HG03571 (cell line): Measurements from ENCODE around the gene MARK2.

Source experiments
- ATAC-seq: cut with Tn5 transposase; IDR thresholded peaks from one replicate; pipeline ENCODE4 v1.9.1; 2021; ENCODE audit not compliant: unreplicated experiment

MARK2 gene

DNA sequence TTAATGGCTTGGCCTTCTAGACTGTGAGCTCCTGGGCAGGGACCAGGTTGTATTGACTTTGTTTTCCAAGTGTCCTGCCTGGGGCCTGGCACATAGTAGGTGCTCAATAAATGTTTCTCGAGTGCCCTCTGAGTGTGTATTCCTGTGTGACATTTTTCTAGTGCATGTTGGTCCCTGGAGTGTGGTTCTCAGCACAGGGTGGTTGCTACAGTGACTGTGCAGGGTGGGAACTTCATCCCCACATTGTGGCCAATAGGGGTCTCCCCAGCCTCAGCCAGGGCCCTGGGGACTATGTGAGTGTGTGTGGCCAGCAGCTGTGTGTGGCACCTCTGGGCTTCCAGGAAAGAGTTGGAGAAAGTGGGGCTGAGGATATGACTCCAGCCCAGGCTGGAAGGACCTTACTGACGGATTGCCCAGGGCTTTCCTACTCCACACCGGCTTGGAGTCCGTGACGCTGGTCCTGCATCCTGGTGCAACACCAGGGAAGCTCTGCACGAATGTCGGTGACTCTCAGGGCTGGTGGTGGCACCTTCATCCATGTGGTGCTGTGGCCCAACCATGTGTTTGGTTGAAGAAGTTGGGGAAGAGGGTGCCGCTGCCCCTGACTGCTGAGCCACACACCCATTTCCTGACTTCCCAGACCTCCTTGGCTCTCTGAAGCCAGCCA, 9.0 kb upstream of the MARK2 start:
- ATAC-seq = no peak

- no peak for ATAC-seq
Measured at GRCh38 chr11:63831326-63831725, 7.6 kb upstream of the MARK2 start.

GRCh38 chr11:63832336-63832735, 6.6 kb upstream of the MARK2 start:
- ATAC-seq = no peak

DNA sequence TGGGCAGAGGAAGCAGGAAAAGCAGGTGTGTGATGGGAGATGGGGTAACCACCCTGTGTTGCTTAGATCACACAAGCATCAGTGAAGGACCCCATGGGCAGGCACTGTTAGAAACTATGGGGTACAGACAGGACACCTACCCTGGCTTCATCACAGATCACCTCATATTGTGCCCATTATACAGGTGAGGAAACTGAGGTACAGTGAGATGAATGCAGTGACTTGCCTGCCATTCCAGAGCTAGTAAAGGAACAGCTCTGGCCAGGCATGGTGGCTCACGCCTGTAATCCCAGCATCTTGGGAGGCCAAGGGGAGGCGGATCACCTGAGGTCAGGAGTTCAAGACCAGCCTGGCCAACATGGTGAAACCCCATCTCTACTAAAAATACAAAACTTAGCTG, 5.9 kb upstream of the MARK2 start:
- ATAC-seq = no peak

- no peak for ATAC-seq
Measured at GRCh38 chr11:63834535-63835157, 4.3 kb upstream of the MARK2 start.

DNA sequence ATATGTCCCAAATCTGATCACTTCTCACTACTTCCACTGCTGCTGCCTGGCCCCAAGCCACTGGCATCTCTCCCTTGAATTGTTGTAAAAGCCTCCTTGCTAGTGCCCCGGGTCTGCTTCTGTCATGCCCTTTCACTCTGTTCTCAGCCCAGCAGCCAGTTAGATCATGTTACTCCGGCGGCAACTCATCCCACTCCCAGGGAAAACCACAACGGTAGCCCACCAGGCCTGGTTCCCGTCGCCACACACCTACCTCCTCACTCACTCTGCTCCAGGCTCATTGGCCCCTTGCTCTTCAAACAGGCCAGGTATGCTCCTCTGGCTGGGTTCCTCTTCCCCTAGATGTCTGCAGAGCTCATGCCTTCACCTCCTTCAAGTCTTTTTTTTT, 3.8 kb upstream of the MARK2 start:
- ATAC-seq = no peak

GRCh38 chr11:63837027-63837688, 1.8 kb upstream of the MARK2 start:
- ATAC-seq = no peak

DNA sequence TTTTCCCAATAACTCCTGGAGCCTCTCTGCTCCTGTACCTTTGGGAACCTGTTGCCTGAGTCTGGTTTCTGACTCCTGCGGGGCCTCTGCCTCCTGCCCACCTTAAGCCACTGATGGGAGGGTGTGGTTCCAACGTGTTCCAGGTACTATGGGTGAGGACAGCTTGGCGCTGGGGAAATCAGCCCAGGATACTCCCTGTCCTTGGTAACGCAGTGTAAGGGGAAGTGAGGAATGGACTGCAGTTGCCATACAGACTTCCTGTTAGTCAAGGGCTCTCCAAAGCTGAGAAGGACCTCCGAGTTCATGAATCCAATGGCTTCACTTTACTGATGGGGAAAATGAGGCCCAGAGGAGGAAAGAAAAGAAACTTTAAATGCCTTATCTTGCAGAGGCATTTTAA, 1.2 kb upstream of the MARK2 start:
- ATAC-seq = no peak

DNA sequence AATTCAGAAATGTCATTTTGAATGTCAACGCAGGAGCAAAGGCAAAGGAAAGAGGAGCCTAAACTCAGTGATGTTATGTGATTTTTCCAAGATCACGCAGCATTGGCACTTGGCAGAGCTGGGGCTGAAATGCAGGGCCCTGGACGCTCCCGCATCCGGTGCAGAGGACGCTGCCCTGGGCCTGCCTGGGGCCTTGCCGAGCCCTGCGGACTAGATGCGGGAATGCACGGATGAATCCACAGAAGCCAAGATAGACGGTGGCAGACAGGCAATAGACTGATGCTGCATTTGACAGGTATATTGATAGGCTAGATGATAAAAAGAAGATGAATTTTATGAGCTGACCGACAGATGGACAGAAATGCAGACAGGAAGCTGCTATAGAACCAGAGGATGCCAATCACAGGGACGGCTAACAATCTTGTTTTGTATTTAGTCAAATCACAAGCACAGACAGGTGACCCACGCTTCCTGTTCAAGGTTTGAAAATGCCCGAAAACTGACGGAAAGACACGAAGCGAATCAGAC, 696 bp upstream of the MARK2 start:
- no peak for ATAC-seq

DNA sequence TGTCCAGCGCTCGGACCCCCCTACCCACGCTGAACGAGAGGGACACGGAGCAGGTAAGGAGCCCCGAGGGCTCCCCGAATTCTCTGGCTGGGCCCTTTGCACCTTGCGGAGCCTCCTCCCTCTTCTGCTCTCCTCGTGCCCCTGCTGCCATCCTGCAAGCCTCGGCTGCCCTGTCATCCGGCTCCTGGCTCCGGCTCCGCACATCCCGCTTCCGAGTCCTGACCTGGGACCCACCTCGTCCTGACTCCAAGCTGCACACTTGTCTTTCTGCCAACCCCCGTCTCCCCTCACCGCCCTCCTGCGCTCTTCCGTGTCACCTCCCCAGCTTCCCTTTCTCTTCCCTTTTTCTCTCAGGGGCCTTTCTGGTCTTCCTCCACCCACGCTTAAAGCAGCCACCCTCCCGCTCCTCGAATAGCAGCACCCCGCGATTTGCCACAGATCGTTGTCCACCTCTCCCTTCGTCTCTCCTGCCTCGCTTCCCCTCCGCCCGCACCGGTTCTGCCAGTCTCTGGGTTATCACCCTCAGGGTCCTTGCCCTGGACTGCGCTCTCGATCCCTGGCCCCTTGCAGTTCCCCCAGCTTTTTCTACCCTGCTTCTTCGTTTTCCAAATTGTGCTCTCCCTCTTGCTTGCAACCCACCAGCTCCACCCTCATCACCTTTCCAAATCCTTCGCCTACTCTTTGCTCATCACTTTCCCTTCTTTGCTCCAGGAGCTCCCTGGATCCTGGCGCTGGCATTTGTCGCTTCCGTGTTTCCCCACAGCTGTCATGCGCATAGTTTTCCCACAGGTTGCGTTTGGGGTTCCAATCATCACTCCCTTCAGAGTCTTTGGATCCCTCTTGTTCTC, 822 bp downstream of the MARK2 start:
- no peak for ATAC-seq

GRCh38 chr11:63840356-63841060, 1.6 kb downstream of the MARK2 start:
- no peak for ATAC-seq

GRCh38 chr11:63841554-63841953, 2.6 kb downstream of the MARK2 start:
- ATAC-seq = no peak

GRCh38 chr11:63843041-63843440, 4.1 kb downstream of the MARK2 start:
- no peak for ATAC-seq

DNA sequence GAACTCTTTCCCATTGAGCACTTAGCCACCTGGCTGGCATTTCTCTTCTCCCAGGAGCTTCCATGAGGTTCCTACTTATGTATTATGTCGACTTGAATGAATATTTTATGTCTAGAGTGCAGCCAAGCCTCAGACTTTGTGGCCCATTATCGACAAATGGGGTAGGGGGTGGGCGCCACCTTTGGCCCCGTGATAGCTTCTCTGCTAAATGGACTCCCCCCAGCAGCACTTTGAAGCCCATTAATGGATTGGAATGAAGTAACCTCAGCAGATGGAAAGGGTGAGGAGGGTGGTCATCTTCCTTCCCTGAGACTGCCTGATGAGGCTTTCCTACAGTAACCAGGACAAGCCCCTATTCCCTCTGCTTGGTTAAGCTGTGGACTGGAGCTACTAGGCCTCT, 5.9 kb downstream of the MARK2 start:
- no peak for ATAC-seq

DNA sequence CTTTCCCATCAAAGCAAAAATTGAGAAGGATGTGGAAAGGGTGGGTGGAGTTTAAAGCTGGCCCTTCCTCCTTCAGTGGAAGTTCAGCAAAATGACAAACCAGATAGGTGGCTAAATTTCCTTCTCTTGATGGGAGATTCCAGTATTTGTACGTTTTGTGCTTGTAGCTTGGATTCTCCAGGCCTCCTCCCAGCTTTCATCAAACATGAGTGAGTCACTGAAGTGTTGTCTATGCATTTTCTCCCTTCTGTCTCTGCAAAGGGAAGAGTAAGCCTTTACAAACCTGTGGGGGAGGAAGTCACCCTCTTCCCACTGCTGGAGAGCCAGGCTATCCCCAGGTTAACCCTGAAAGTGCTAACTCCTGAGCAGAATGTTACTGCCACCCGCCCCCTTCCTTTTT, 6.4 kb downstream of the MARK2 start:
- no peak for ATAC-seq

GRCh38 chr11:63845911-63846310, 7.0 kb downstream of the MARK2 start:
- no peak for ATAC-seq

DNA sequence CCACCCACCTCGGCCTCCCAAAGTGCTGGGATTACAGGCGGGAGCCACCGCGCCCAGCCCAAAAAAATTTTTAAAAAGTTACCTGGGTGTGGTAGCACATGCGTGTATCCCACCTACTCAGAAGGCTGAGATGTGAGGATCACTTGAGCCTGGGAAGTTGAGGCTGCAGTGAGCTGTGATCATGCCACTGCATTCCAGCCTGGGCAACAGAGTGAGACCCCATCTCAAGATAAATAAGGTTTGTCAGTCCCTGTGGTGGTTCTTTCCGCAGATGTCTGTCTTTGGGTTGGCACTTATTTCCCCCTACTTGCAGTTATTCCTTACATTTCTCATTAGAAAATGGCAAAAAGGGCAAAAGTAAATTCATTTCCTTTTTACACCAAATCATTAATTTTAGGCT, 8.0 kb downstream of the MARK2 start:
- no peak for ATAC-seq

DNA sequence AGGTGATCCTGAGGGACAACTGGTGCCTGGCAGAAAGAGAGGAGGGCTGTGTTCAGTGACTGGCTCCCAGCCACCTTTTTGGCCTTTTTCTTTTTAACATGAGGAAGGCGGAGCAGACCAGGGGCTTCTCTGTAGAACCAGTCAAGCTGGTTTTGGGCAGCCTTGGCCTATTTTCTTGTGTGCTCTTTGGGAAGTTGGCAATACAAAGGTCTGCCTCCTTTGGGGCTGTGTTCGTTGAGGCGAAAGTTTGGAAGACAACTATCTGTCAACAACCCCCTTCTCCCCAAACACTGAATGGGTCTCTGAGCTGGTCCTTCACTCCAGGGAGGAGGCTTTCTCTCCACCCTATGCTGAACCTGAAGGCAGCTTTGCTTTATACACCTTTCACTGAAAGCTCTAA, 8.5 kb downstream of the MARK2 start:
- ATAC-seq = no peak

DNA sequence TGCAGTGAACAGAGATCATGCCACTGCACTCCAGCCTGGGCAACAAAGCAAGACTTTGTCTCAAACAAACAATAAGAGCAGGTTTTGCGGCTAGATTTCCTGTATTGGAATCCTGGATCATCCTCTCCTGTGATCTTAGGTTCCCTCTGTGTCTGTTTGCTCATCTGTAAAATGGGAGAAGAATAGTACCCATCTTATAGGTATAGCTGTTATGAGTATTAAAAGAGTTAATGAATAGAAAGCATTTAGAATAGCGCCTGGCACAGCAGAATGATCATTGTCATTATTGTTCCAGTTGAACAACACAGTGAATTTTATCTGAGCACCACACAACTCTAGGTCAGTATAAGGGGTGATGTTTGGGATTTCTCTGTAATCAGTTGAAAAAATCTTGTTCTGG, 10.8 kb downstream of the MARK2 start:
- no peak for ATAC-seq

DNA sequence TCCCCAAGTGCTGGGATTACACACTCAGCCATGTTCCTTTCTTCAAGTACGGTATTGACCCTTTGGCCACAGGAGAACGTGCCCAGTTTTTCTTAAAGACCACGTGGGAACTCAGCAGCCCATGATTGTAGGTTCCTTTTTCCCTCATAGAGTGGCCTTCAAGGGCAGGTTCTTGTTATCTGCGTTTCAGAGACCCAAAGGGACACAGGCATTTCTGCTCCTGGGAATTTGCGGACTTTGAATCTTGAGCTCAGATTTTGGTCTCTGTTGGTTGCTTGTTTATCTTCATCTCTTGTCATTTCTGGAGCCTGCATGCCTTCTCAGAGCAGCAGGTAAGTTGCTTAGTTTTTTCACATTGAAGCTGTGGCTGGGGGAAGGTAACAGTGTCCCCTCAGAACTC, 12.0 kb downstream of the MARK2 start:
- ATAC-seq = no peak

DNA sequence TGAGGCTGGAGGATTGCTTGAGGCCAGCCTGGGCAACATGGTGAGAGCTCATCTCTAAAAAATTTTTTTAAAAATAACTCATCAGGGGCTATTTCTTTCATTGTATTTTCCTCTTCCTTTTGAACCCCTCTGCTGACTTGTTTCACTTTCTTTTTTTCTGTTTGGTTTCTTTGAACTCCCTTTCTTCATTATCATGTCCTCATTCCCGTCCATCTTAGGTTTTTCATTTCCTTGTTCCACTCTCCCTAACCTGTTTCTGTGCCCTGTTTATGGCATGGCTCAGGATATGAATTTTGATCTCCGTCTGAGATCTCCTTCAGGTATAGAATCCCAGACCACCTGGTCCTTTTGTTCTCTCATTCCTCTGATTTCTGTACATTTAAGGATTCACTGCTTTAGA, 12.5 kb downstream of the MARK2 start:
- ATAC-seq = no peak
